HCT116 (cell line): Measurements from ENCODE around the gene IZUMO1.

Experiments used
- CEBPB ChIP-seq: IDR thresholded peaks from 2 replicates; pipeline ENCODE4 v1.6.1; 2012; ENCODE audit warnings: low read depth
- CTCF ChIP-seq, 3 experiments: fragments of 200-600 bp in 1 of 3; sonication (generic) in 1 of 3; IDR thresholded peaks in 2 of 3; conservative IDR thresholded peaks in 1 of 3; 2 replicates each; pipeline ENCODE4 v1.5.1; 2012 to 2017; ENCODE audit warnings: low read depth in 2 of 3, low read length in 2 of 3, antibody characterized with exemption in 1 of 3, borderline replicate concordance in 1 of 3, control low read depth in 1 of 3, mild to moderate bottlenecking in 1 of 3, mixed read lengths in 1 of 3, mixed run types in 1 of 3, moderate library complexity in 1 of 3; ENCODE audit not compliant: insufficient read depth in 1 of 3
- EZH2 ChIP-seq: fragments of 200-600 bp; sonication (generic); IDR thresholded peaks from 2 replicates; pipeline ENCODE4 v1.6.1; 2017; ENCODE audit warnings: antibody characterized with exemption, mixed run types
- JUND ChIP-seq: IDR thresholded peaks from 2 replicates; pipeline ENCODE4 v1.6.1; 2012
- POLR2A ChIP-seq: IDR thresholded peaks from 2 replicates; pipeline ENCODE4 v1.7.0; 2011; ENCODE audit warnings: borderline replicate concordance; ENCODE audit not compliant: insufficient read depth, insufficient read length; ENCODE audit errors: extremely low read depth
- RAD21 ChIP-seq: IDR thresholded peaks from 2 replicates; pipeline ENCODE4 v1.6.1; 2012; ENCODE audit warnings: low read depth, mild to moderate bottlenecking
- YY1 ChIP-seq: IDR thresholded peaks from 2 replicates; pipeline ENCODE4 v1.6.1; 2011; ENCODE audit warnings: low read length, low read depth, moderate library complexity, mild to moderate bottlenecking; ENCODE audit not compliant: insufficient replicate concordance; ENCODE audit errors: extremely low read depth
- ZNF274 ChIP-seq: fragments of 200-500 bp; sonication (Bioruptor generic); IDR thresholded peaks from 2 replicates; pipeline ENCODE4 v1.6.1; 2014; ENCODE audit warnings: mild to moderate bottlenecking, low read depth, low read length, inconsistent platforms

- TF ChIP-seq CTCF (IDR thresholded peaks at IDR 0.05 in 2 of 3, conservative IDR thresholded peaks at IDR 0.05 in 1 of 3; ENCODE audit: borderline replicate concordance in 1 of 3, insufficient read depth in 1 of 3, low read depth in 2 of 3, low read length in 2 of 3) (no peak), YY1 (no peak), CEBPB (no peak), POLR2A (no peak), EZH2 (no peak), JUND (no peak), RAD21 (no peak), ZNF274 (no peak)
These were observed 17.6 kb downstream of the IZUMO1 start for GRCh38 chr19:48728911-48729664.
